GM21367 (cell line): Measurements from ENCODE around the gene DGCR8.

Source experiments
- ATAC-seq: cut with Tn5 transposase; IDR thresholded peaks from one replicate; pipeline ENCODE4 v1.9.1; 2021; ENCODE audit not compliant: unreplicated experiment

DGCR8 gene

DNA sequence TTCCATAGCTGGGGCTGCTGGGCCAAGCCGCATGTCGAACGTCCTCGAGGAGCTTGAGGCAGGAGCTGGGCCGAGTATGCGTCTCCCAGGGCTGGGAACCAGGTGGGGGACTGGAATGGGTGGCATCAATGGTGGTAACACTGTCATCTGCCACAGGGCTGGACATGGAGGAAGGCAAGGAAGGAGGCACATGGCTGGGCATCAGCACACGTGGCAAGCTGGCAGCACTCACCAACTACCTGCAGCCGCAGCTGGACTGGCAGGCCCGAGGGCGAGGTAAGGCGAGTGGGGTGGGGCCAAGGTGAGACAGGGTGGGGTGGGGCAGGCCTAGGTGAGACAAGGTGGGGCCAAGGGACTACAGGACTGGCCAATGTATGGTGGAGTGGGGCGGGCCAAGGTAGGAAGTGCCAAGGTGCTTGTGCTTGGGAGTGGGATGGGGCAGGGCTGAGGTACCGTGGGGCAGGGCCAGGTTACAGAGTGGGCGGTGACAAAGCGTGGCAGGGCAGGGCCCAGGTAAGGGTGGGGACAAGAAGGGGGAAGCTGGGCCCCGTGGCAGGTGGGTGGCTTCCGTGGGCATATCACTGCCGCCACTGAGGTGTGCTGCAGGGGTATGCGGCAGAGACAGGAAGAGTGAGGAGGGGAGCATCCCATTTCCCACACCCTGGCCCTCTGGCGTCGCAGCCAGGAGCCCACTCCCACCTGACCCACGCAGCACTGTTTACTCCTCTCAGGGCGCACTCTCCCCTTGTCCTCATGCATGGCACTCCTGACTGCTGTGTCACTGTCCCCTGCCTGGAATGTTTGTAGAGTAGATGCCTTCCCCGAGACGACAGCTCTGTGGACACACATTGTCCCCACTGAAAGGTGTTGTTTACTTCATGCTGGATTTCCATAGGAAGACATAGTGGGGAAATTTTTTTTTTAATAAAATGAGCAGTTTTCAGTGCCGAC lies 27.5 kb upstream of the DGCR8 start:
- ATAC-seq, result no peak

DNA sequence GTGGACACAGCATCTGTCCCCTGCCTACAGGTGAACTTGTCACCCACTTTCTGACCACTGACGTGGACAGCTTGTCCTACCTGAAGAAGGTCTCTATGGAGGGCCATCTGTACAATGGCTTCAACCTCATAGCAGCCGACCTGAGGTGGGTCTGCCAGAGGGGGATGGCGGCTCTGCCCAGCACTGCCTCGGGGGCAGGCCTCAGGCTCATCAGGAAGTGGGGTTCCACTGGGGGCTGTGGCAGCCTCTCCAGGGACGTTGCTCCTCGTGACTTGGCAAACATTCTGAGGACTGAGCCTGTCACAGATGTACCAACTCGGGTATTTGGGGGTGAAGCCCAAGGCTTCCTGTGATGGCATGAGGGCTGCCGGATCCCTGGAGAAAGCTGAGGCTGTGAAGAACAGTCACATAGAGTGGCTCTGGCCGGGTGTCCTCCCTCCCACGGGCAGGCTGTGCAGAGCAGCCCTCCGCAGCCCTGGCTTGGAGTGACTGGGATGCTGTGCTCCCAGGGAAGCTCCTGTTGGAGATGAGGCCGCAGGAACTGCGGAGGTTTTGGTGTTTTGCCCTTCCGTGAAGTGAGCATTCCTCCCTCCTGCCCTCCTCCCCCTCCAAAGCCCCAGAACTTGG lies 26.5 kb upstream of the DGCR8 start:
- ATAC-seq, result no peak

DNA sequence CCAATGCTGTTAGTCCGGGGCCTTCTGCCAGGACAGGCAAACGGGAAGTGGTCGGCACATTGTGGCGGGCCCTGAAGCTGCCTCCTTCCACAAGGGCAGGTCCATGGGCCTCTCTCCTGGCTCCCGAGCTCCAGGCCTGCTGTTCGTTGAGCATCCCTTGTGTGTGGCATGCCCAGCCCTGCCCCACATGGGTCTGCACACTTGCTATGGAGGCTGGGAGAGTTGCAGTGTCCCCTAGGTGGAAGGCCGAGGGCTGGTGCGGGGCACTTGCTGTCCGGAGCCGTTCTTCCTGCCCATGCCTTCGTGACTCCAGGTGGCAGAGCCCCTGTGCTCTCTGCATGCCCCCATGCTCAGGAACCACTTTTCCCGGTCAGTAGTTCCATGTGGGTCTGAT lies 26.0 kb upstream of the DGCR8 start:
- no peak for ATAC-seq

DNA sequence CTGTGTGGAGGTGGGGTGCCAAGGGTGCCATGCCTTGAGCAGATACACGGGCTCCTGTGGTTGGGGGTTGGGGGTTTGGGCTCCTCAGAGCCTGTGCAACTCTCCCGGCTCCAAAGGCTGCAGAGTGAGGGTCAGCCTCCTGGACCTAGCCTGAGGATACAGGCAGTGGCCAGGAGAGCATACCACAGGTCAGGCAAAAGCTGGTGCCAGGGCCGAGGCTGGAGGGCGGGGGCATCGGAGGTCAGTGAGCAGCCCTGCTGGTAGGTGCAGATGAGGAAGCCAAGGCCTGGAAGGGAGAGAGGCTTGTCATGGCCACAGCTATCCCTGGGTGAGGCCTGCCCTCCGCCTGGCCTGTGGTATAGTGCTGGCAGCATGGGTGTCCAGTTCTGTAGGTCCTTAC lies 25.6 kb upstream of the DGCR8 start:
- ATAC-seq, result no peak

DNA sequence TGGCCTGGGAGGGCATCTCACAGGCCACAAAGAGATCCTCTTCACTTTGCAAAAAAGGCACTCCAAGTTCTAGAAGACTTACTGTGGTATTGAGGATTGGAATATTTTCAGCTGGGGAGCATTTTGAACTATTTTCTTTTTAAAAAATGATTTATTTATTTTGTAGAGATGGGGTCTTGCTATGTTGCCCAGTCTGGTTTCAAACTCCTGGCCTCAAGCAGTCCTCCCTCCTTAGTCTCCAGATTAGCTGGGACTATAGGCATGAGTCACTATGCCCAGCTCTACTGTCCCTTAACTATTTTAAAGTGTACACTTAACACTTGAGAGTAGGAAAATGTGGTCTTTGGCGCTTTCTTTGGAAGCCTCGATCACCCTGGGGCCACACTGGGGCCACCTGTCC lies 24.9 kb upstream of the DGCR8 start:
- no peak for ATAC-seq

DNA sequence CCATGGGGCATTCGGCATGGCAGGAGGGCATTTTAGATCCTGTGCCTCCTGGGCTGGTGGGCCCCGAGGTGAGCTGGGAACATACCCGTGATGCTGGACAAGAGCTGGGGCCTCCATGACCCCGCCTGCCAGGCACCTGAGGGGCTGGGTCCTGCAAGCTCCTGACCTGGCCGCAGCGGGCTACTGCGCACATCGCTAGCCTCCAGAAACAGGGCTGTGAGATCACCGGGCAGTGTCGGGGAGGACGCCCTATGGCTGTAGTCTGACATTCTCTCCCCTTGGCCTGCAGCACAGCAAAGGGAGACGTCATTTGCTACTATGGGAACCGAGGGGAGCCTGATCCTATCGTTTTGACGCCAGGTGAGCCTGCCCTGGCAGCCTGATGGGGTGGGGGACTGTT lies 24.4 kb upstream of the DGCR8 start:
- ATAC-seq, result no peak

DNA sequence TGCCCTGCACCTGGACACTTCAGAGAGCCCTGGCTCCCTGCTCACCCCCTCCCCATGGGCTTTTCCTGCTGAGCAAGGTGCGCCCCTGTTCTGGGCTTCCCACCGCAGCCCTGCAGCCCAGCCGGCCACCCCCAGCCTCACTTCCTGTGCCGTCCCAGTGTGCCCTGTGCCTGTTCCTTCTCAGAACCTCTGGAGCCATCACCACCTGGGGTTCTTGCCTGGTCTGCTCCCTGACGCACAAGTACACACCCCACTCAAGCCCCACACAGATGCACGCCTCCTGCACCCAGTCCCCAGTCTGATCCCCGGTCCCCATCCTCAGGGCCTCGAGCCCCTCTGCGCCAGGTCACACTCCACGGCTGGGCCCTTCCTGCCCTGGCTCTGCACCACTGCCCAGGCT lies 23.9 kb upstream of the DGCR8 start:
- ATAC-seq, result no peak

DNA sequence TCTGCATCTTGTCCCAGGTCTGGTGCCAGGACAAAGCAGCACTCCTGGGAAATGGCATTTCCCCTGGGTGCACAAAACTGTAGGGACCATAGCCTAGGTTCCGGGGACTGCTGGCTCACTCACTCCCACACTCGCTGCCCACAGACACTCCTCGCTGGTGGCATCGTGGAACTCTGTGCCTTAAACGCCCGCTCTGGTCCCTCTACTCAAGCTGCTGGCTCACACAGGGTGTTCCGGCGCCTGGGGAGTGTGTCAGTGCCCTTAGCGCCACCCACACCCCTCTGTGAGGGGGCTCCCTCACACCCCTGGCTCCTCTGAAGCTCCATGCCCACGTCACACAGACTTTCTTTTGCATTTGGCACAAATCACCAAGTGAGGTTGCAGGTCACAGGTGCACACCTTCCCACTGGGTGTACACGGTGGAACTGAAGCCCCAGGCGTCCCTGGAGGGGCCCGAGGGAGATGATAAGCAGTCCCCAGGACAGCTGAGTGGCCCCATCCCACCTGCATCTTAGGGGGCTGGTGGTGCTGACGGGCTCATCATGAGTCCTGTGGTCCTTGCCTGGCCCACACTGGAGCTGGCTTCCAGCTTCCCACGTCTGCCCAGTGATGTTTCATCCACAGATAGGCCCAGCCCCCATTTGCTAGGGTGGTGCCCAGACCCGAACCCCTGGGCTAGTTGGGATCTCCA lies 23.2 kb upstream of the DGCR8 start:
- ATAC-seq, result no peak

DNA sequence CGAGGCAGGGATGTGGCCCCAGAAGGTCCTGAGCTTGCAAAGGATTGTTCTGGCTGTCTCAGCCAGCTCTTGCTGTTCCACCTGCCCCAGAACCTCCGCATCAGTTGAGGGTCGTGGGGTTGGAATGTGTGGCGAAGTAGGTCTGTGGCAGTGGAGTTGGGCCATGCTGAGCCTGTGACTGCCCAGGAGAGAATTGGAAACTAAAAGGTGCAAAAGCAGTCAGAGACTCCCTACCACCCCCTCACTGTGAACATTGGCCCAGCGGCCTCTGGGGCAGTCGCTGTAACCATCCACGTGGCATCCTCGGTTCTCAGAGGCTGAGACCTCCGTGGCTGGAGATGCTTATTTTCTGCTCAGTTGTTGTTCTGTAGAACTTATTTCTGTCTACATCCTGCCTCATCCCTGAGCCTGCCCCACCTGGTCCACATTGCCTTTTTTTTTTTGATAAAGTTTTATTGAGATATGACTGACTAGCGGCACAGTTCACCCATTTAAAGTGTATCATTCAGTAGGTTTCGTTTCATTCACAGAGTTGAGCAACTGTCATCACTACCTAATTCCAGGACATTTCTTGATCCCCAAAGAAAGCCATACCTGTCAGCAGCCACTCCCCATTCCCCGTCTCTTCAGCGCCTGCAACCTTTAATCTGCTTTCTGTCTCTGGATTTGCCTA lies 22.3 kb upstream of the DGCR8 start:
- no peak for ATAC-seq

DNA sequence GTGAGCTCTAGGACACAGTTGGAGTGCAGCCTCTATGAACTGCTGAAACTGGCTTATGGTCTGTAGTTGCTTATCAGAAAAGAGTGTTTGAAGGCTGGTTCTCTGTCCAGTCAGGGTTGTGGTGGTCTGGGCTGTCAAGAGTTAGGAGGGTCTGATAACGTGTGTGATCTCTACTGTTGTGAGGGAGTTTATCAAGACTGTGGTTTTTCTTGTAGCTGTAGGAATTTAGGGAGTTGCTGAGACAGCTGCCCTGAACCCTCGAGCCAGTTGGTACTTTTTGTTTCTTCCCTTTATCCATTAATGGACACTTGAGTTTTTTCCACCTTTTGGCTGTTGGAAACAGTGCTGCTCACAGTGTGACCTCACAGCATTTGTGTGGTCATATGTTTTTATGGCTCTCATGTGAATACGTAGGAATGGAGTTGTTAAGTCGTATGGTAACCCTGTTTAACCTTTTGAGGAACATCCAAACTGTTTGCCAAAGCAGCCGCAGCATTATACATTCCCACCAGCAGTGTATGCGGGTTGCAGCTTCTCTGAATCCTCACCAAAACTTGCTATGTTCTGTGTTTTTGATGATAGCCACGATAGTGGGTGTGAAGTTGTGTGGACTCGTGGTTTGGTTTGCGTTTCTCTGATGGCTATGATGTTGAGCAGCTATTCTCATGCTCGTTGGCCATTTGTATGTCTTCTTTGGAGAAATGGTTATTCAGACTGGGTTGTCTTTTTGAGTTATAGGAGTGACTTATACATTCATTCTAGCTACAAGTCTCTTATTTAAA lies 20.9 kb upstream of the DGCR8 start:
- ATAC-seq, result no peak

DNA sequence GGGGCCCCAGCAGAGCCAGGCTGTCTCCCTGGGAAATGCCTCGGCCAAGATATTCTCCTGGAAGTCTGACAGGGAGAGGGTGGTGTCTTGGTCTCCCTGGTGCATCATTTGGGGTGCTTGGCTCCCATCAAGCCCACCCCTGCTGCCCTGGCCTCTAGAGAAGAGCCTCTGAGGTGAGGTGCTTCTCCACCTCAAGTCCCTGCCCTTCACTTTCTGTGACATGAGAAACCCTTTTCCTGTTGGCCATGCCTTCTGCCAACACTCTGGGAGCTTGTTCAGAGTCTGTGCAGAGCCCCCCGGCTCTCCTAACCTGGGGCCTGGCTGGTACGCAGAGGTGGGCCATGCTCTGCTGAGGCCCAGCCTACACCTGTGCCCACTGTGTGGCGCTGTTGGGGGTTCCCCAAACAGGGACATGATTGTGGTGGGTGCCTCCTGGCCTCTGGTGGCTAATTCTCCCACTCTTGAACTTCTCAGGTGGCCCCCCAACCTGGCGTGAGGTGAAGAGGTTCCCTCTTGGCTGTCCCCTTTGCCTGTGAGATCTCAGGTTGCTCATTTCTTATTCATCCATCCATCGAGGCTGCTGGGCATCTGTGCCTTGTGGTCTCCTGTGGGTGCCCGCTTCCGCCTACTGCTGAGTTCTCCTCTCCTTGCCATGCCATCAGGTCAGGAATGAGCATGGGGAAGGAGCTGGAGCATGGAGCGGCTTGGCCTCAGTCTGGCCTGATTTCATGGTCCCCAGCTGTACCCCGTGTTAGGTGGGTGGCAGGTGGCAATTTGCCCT lies 19.2 kb upstream of the DGCR8 start:
- no peak for ATAC-seq

DNA sequence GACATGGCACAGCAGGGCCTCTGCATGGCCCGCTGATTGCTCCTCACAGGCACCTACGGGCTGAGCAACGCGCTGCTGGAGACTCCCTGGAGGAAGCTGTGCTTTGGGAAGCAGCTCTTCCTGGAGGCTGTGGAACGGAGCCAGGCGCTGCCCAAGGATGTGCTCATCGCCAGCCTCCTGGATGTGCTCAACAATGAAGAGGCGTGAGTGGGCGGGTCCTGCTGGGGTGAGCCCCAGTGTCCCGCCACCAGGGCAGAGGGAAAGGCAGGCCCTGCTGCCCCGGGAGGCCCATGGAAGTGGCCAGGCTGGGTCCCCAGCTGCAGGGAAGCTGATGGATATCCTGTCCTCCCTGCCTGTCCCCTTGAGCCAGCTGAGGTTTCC lies 18.6 kb upstream of the DGCR8 start:
- ATAC-seq, result no peak

DNA sequence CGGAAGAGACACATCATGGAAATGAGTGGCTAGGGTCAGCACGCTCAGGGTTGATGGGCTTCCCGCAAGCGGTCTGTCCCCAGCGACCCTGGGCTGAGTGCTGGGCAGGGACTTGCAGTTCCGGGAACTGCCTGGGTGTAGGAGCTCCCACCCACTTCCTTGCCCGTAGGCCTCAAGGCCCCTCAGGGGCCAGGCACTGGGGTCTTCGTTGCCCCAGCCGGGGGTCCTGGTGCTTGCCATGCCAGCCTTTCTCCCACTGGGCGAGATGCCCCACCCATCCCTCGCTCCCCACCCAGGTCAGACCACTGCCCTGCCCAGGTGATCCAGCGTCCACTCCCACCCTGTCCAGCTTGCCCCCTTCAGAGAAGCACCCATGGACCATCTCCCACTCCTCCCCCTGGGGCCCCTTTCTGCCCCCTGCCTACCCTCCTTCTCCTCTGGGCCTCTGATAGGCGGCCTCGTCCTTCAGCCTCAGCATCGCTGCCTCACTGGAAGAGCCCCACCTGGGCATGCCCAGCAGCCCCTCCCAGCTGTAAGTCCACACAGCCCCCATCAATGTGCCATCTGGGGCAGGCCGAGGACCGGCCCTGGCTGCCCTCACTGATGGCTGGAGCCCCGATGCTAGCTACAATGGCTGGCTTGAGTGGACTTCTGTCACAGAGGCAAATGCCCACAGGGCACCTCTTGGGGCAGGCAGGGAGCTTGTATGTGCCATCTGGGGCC lies 17.8 kb upstream of the DGCR8 start:
- ATAC-seq, result no peak

DNA sequence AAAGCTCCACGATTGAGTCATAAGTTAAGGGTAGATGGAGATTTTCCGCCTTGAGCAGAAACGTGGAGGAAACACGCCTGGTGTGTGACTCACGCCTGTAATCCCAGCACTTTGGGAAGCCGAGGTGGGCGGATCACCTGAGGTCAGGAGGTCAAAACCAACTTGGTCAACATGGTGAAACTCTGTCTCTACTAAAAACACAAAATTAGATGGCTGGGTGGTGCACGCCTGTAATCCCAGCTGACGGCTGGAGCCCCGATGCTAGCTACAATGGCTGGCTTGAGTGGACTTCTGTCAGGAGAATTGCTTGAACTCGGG lies 17.3 kb upstream of the DGCR8 start:
- ATAC-seq, result no peak

DNA sequence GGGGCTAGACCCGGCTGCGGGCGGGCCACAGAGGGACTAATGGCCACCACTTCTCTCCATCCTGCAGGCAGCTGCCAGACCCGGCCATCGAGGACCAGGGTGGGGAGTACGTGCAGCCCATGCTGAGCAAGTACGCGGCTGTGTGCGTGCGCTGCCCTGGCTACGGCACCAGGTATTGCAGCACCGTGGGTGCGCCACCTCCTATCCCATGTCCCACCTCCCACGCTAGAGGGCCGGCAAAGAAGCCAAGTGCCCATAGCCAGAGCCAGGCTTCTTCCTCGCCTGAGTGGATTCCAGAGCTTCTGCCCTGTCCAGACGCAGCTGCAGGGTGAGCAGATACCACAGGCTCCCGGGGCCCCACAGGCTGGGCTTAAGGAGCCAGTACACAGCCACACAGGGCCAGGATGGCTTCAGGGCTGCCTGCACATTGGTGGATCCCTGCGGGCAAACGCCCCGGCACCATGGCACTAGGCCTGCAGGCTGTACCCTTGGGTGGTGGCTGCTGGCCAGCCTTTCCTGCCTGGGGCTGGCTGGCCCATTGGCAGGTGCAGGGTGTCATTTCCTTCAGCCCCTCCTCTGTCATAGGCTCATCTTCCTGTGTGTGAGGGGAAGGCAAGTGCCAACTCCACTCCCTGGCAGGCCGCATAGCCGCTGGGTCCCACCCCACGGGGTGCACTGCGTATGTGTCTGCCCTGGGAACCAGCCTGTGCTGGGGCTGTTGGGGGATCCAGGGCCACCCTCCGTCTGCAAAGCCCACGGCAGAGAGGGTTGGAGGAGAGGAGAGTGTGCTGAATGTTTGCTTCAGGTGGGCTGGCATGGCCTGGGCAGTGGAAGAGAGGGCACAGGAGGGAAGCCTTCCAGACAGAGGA lies 16.5 kb upstream of the DGCR8 start:
- ATAC-seq, result no peak

DNA sequence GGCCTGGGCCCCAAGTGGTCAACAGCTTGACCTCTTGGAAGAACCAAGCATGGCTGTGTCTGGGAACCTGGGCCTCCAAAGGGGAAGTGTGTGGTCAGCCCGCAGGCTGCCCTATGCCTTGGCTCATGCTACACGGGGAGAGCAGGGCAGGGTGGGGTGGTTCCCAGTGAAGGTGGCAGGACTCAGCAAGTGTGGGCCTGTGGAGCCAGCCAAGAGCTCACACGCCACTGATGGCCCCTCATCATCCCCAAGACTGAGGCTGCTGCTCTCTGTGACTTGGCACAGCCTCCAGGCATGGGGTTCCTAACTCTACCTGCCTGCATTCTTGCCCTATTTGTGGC lies 15.9 kb upstream of the DGCR8 start:
- ATAC-seq, result no peak

DNA sequence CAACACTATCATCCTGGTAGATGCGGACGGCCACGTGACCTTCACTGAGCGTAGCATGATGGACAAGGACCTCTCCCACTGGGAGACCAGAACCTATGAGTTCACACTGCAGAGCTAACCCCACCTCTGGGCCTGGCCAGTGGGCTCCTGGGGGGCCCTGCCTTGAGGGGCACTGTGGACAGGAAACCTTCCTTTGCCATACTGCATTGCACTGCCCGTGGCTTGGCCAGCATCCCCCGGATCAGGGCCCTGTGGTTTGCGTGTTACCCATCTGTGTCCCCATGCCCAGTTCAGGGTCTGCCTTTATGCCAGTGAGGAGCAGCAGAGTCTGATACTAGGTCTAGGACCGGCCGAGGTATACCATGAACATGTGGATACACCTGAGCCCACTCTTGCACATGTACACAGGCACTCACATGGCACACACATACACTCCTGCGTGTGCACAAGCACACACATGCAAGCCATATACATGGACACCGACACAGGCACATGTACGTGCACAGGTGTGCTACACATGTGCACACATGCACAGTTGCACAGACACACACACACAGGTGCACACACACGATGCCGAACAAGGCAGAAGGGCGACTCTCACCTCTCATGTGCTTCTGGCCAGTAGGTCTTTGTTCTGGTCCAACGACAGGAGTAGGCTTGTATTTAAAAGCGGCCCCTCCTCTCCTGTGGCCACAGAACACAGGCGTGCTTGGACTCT lies 15.3 kb upstream of the DGCR8 start:
- ATAC-seq, result no peak
